Activated CD4-positive, alpha-beta T cell treated with anti-CD3 and anti-CD28 coated beads for 36 hours (primary cell): ENCODE results near the gene NAMPT. TPM values are rescaled to one million over a fixed set of nuclear protein-coding genes. Genes with fewer than 3 reads are reported as not detected.

Experiments
- ATAC-seq: fragments of 200-7000 bp; cut with Tn5 transposase; one replicate; pipeline ENCODE4 v1.10.0; 2021; ENCODE audit warnings: mild to moderate bottlenecking, moderate library complexity
- CTCF ChIA-PET: fragments of 350-600 bp; sonication (Branson Sonifier 250); formaldehyde crosslinking; loops from one replicate; lab custom pipeline; 2021; ENCODE audit warnings: antibody characterized with exemption; lab: Charles Lee
- POLR2A ChIA-PET: fragments of 350-600 bp; sonication (Branson Sonifier 250); formaldehyde crosslinking; loops from one replicate; lab custom pipeline; 2021; ENCODE audit warnings: antibody characterized with exemption, inconsistent platforms; lab: Charles Lee
- DNase-seq: peaks from one replicate; pipeline ENCODE4 v3.0.0-alpha.2; 2020
- H3K27ac Mint-ChIP-seq: one replicate; pipeline ENCODE4 v1.8.0; 2021; ENCODE audit warnings: mixed read lengths
- H3K27me3 Mint-ChIP-seq: one replicate; pipeline ENCODE4 v1.8.0; 2021; ENCODE audit warnings: mixed read lengths
- H3K36me3 Mint-ChIP-seq: one replicate; pipeline ENCODE4 v1.8.0; 2021; ENCODE audit warnings: low read depth, mixed read lengths
- H3K4me1 Mint-ChIP-seq: one replicate; pipeline ENCODE4 v1.8.0; 2021; ENCODE audit warnings: mixed read lengths
- H3K4me3 Mint-ChIP-seq: one replicate; pipeline ENCODE4 v1.8.0; 2021; ENCODE audit warnings: mild to moderate bottlenecking, moderate library complexity, mixed read lengths
- H3K9me3 Mint-ChIP-seq: one replicate; pipeline ENCODE4 v1.8.0; 2021; ENCODE audit warnings: low read depth, mixed read lengths
- intact Hi-C, 2 experiments: fragments of 100-400 bp; cut with DNase I in 1 of 2; cut with micrococcal nuclease in 1 of 2; formaldehyde crosslinking; loops; one replicate each; pipeline versions ENCODE4 v1.14.2 to v1.15.1; 2022 to 2024; cut with DNase I, micrococcal nuclease
- total RNA-seq, 2 experiments: library from RNA; stranded (reverse); gene quantifications; one replicate each; pipeline ENCODE4 v1.2.3, GENCODE V29; 2021

The NAMPT gene
- total RNA-seq, 2 experiments from 2014 or later, result 825 to 1,205 TPM

DNA sequence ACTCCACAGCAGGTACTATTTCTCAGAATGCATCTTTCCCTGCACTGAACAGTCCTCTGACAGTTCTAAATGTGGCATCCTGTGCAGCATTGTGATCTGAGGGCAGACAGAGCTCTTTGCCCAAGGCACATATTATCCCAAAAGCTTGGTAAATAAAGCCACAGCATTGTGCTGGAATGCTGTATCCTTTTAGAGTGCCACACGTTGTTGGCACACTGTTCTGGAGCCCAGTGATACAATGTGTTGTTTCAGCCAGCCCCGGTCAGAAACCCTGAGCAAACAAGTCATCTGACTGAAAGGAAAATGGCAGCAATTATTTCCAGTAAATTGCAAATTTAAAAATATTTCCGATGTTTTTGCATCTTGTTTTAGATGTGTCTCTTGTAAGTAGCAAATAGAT, 45.4 kb downstream of the NAMPT start:
- no peak for DNase-seq
- H3K36me3 Mint-ChIP-seq, result no peaks in the 10 kb centered on the region
- intact Hi-C loops, result no loop called here
- ChIA-PET CTCF (no interaction called here), POLR2A (no interaction called here)
- H3K27me3 Mint-ChIP-seq, result no peaks in the 10 kb centered on the region
- no peak overlapping the region for H3K4me3 Mint-ChIP-seq
- H3K27ac Mint-ChIP-seq, result no peak overlapping the region
- H3K9me3 Mint-ChIP-seq, result peaks cover 5% of the 10 kb centered on the region
- no peak for ATAC-seq
- H3K4me1 Mint-ChIP-seq, result no peaks in the 10 kb centered on the region

DNA sequence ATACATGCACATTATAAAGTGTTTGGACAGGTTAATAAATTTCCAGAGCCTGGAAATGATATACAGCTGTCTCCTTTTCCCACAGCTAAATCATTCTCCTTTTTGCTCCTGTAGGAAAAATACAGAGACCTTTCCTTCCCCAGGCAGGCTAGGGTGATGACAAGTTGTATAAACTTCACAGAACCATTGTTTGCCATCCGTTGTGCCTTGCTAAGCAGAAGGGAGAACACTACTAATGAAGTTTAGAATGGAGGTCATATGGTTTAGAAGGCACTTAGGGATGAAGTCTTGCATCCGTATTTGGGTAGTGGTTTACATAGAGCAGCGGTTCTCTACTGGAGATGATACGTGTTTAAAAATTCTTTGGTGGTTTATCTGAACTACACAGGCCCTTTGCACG, 46.0 kb downstream of the NAMPT start:
- POLR2A ChIA-PET, result no interaction called here

GRCh38 chr7:106236065-106236464, 48.7 kb downstream of the NAMPT start:
- peaks cover 9% of the 10 kb centered on the region for H3K27me3 Mint-ChIP-seq
- CTCF ChIA-PET, result no interaction called here
- H3K4me3 Mint-ChIP-seq, result no peak overlapping the region
- H3K4me1 Mint-ChIP-seq, result no peaks in the 10 kb centered on the region
- H3K27ac Mint-ChIP-seq, result no peak overlapping the region
- DNase-seq (no peak), ATAC-seq (no peak)
- intact Hi-C loops, result no loop called here
- POLR2A ChIA-PET, result no interaction called here
- no peaks in the 10 kb centered on the region for H3K36me3 Mint-ChIP-seq
- H3K9me3 Mint-ChIP-seq, result no peaks in the 10 kb centered on the region

More for the DNA sequence above, 46.0 kb downstream of the NAMPT start:
- Mint-ChIP-seq H3K27me3 (no peaks in the 10 kb centered on the region), H3K4me1 (no peaks in the 10 kb centered on the region), H3K36me3 (no peaks in the 10 kb centered on the region), H3K27ac (no peak overlapping the region), H3K4me3 (no peak overlapping the region), H3K9me3 (peaks cover under 1% of the 10 kb centered on the region)
- ATAC-seq (no peak), DNase-seq (no peak)
- CTCF ChIA-PET, result no interaction called here
- intact Hi-C loops, result no loop called here

DNA sequence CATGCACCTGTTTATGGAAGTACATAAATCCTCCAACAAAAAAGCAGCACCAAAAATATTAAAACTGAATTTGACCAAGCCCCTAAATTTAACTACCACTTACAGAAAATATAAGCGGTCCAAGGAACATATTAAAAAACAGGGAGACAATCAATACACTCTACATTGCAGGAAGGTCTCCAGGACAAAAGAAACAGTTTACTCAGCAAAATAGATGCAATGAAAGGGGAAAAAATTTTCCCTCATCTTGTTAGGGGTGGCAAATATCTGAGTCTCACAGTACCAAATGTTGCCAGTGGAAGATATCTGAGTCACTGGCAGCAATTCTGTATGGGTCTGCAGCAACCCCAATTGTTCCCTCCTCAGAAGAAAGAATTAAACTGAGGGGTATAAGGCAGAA, 50.4 kb downstream of the NAMPT start:
- Mint-ChIP-seq H3K4me1 (no peaks in the 10 kb centered on the region), H3K9me3 (no peaks in the 10 kb centered on the region), H3K27me3 (peaks cover 9% of the 10 kb centered on the region)

GRCh38 chr7:106231856-106232490, 52.8 kb downstream of the NAMPT start:
- peaks cover 14% of the 10 kb centered on the region for H3K27me3 Mint-ChIP-seq
- no peak overlapping the region for H3K4me3 Mint-ChIP-seq
- ChIA-PET POLR2A (no interaction called here), CTCF (interaction anchor here (0.7 to 1.3 kb wide), 3 partner anchors 10 to 317 kb away, joined by 3 to 4 read pairs (median 3); no protein-coding TSS in a partner anchor)
- H3K4me1 Mint-ChIP-seq, result no peaks in the 10 kb centered on the region
- no peak overlapping the region for H3K27ac Mint-ChIP-seq
- intact Hi-C loops, result no loop called here
- H3K9me3 Mint-ChIP-seq, result no peaks in the 10 kb centered on the region
- no peak for DNase-seq
- ATAC-seq, result no peak
- H3K36me3 Mint-ChIP-seq, result no peaks in the 10 kb centered on the region

More for the DNA sequence above, 50.4 kb downstream of the NAMPT start:
- Mint-ChIP-seq H3K27ac (no peak overlapping the region), H3K36me3 (no peaks in the 10 kb centered on the region), H3K4me3 (no peak overlapping the region)
- ATAC-seq (no peak), DNase-seq (no peak)
- intact Hi-C loops, result no loop called here
- POLR2A ChIA-PET, result no interaction called here
- CTCF ChIA-PET, result no interaction called here

DNA sequence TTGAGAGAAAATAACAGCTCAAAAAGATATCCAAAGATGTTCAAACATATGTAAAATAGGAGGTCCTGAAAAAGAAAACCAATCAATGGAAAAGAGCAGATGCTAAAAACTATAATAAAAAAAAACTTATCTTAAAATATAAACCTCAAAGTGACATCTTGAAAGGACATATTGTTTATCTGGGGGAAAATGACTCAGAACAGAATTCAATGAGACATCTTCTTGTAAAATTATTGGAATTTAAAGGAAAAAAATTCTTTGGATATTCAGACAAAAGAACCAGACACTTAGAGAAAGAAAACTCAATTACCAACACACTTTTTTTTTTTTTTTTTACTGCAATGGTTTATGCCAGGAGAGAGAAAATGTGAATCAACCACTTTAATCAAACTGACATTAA, 58.9 kb downstream of the NAMPT start:
- intact Hi-C loops, result no loop called here
- ChIA-PET CTCF (interaction anchor here (0.7 to 1.8 kb wide), 2 partner anchors 9 to 827 kb away, joined by 3 to 5 read pairs; no protein-coding TSS in a partner anchor), POLR2A (no interaction called here)
- DNase-seq (no peak), ATAC-seq (no peak)
- H3K36me3 Mint-ChIP-seq, result no peaks in the 10 kb centered on the region
- H3K4me1 Mint-ChIP-seq, result no peaks in the 10 kb centered on the region
- no peak overlapping the region for H3K4me3 Mint-ChIP-seq
- no peak overlapping the region for H3K27ac Mint-ChIP-seq
- peaks cover 13% of the 10 kb centered on the region for H3K27me3 Mint-ChIP-seq
- H3K9me3 Mint-ChIP-seq, result no peaks in the 10 kb centered on the region

- ATAC-seq (no peak), DNase-seq (no peak)
- Mint-ChIP-seq H3K9me3 (no peaks in the 10 kb centered on the region), H3K27ac (no peak overlapping the region), H3K4me1 (no peaks in the 10 kb centered on the region), H3K27me3 (peaks cover 13% of the 10 kb centered on the region), H3K4me3 (no peak overlapping the region), H3K36me3 (no peaks in the 10 kb centered on the region)
- intact Hi-C loops, result no loop called here
- ChIA-PET POLR2A (no interaction called here), CTCF (interaction anchor here (1.2 to 1.8 kb wide), 3 partner anchors 8 to 48 kb away, joined by 3 to 5 read pairs (median 5); no protein-coding TSS in a partner anchor)
Measured at GRCh38 chr7:106224797-106225196, 60.0 kb downstream of the NAMPT start.

GRCh38 chr7:106223156-106223555, 61.6 kb downstream of the NAMPT start:
- Mint-ChIP-seq H3K4me3 (no peak overlapping the region), H3K36me3 (no peaks in the 10 kb centered on the region), H3K4me1 (no peaks in the 10 kb centered on the region), H3K27ac (no peak overlapping the region), H3K27me3 (peaks cover 13% of the 10 kb centered on the region), H3K9me3 (no peaks in the 10 kb centered on the region)
- ATAC-seq, result no peak
- CTCF ChIA-PET, result interaction anchor here (0.7 to 1.2 kb wide), 3 partner anchors 36 to 513 kb away, joined by 3 read pairs; no protein-coding TSS in a partner anchor
- POLR2A ChIA-PET, result no interaction called here
- intact Hi-C loops, result no loop called here
- DNase-seq, result no peak

DNA sequence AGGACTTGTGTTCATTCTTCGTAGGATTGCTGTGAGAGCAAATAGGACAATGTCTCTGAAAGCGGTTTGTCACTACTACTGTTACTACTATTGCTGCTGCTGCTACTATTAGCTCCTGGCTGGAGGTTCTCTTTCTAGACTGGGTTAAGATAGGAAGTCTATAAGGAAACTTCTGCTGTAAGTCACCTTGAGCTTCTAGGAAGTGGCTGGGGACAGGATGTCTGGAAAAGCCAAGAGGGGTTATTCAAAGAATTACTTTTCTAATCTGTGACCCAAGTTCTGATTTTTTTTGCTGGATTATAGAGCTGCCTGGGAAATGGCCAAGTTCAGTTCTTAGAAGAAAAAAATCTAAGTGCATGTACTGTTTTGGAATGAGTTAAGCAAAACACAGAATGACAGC, 62.2 kb downstream of the NAMPT start:
- Mint-ChIP-seq H3K27me3 (peaks cover 11% of the 10 kb centered on the region), H3K9me3 (no peaks in the 10 kb centered on the region), H3K27ac (no peak overlapping the region), H3K36me3 (no peaks in the 10 kb centered on the region), H3K4me1 (no peaks in the 10 kb centered on the region), H3K4me3 (no peak overlapping the region)
- ChIA-PET POLR2A (no interaction called here), CTCF (interaction anchor here (0.8 to 1.2 kb wide), 2 partner anchors 15 to 46 kb away, joined by 3 read pairs; no protein-coding TSS in a partner anchor)
- intact Hi-C loops, result no loop called here
- ATAC-seq, result no peak
- DNase-seq, result no peak

DNA sequence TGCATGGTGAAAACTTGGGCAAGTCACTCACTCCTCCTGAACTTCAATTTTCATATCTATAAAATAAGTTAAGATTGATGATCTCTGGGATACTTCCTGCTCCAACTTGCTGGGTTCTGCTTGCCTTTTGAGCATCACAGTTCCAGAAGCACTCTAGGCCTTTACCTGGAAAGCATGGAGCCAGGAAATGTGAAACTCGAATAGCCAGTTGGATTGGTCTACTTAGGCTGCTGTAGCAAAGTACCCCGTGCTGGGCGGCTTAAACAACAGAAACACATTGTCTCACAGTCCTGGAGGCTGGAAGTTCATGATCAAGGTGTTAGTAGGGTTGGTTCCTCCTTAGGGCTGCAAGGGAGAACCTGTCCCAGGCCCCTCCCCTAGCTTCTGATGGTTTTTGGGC, 64.5 kb downstream of the NAMPT start:
- no peaks in the 10 kb centered on the region for H3K4me1 Mint-ChIP-seq
- no peaks in the 10 kb centered on the region for H3K36me3 Mint-ChIP-seq
- intact Hi-C loops, result no loop called here
- no peaks in the 10 kb centered on the region for H3K9me3 Mint-ChIP-seq
- H3K27ac Mint-ChIP-seq, result no peak overlapping the region
- no peak for DNase-seq
- ATAC-seq, result no peak
- no peak overlapping the region for H3K4me3 Mint-ChIP-seq
- ChIA-PET POLR2A (no interaction called here), CTCF (interaction anchor here (1.3 kb wide), 1 partner anchor 43 kb away, joined by 4 read pairs; no protein-coding TSS in a partner anchor)
- H3K27me3 Mint-ChIP-seq, result peaks cover 13% of the 10 kb centered on the region

DNA sequence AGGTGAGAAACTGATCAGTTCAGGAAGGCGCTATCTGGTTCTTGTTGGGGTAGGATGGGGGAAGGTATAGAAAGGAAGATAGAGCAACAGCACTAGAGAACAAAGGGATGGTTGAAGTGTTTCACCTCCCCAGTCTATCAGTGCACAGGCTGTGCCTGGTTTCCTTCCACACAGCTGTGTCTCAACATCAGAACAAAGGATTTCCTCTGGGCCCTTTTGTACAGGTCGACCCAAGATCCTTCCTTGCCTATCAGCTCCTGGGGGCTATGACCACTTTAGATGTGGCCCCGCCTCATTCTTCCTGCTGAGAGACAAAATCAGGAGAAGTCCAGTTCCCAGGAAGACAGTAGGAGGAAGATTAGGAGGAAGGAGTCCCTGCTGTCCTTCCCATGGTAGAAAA, 65.6 kb downstream of the NAMPT start:
- Mint-ChIP-seq H3K27ac (no peak overlapping the region), H3K4me3 (no peak overlapping the region), H3K4me1 (no peaks in the 10 kb centered on the region), H3K36me3 (no peaks in the 10 kb centered on the region), H3K9me3 (no peaks in the 10 kb centered on the region), H3K27me3 (peaks cover 10% of the 10 kb centered on the region)
- intact Hi-C loops, result no loop called here
- CTCF ChIA-PET, result interaction anchor here (1.1 to 1.3 kb wide), 2 partner anchors 42 to 244 kb away, joined by 4 to 5 read pairs; no protein-coding TSS in a partner anchor
- no peak for ATAC-seq
- DNase-seq, result no peak
- POLR2A ChIA-PET, result no interaction called here

DNA sequence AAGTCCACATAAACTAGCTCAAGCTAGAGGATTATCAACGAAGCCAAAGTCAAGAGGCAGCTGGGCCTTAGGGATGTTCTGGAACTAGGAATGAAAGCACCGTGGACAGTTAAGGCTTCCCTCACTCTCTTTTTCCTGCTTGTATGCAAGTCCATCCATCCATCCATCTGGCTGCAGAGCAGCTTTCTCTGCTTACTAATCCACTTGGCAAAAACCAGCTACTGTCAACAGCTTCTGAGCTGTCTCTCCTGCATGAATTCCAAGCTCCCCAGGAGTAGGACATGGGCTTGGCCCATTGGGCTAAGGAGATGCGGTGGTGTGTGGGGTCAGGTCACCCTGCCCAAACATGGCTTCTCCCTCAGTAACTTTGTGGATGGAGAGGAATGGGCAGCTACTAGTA, 66.2 kb downstream of the NAMPT start:
- Mint-ChIP-seq H3K4me1 (no peaks in the 10 kb centered on the region), H3K4me3 (no peak overlapping the region), H3K9me3 (no peaks in the 10 kb centered on the region), H3K27me3 (peaks cover 13% of the 10 kb centered on the region), H3K36me3 (no peaks in the 10 kb centered on the region), H3K27ac (no peak overlapping the region)
- intact Hi-C loops, result no loop called here
- DNase-seq, result no peak
- ATAC-seq, result no peak
- POLR2A ChIA-PET, result no interaction called here
- CTCF ChIA-PET, result interaction anchor here (1.1 kb wide), 1 partner anchor 245 kb away, joined by 5 read pairs; no protein-coding TSS in a partner anchor
